GM19193 (cell line): ENCODE data around the gene RAB11FIP5.

Experiments used
- POLR2A ChIP-seq: IDR thresholded peaks from 4 replicates; pipeline ENCODE4 v1.6.1; 2011; ENCODE audit not compliant: insufficient read depth, insufficient read length; ENCODE audit errors: extremely low read depth

Gene RAB11FIP5

GRCh38 chr2:73078457-73079411, 34.0 kb downstream of the RAB11FIP5 start:
- TF ChIP-seq POLR2A, result no peak

GRCh38 chr2:73077424-73077795, 35.3 kb downstream of the RAB11FIP5 start:
- TF ChIP-seq POLR2A, result no peak

- TF ChIP-seq POLR2A, result no peak
These were observed 35.9 kb downstream of the RAB11FIP5 start for GRCh38 chr2:73076701-73077423.

- TF ChIP-seq POLR2A, result no peak
These were observed 37.0 kb downstream of the RAB11FIP5 start for GRCh38 chr2:73075477-73076373.

- no peak for TF ChIP-seq POLR2A
These were observed 38.4 kb downstream of the RAB11FIP5 start for GRCh38 chr2:73074110-73075069.

GRCh38 chr2:73072416-73072815, 40.3 kb downstream of the RAB11FIP5 start:
- no peak for TF ChIP-seq POLR2A

- no peak for TF ChIP-seq POLR2A
These were observed 40.7 kb downstream of the RAB11FIP5 start for GRCh38 chr2:73072129-73072395.

- TF ChIP-seq POLR2A, result peak; percentile 71
These were observed 41.2 kb downstream of the RAB11FIP5 start, which contains the start of gene SFXN5 for GRCh38 chr2:73071360-73072128. Gene SFXN5 (minus strand): TSS chr2:73071712. CDS start chr2:73071705, 7 bp downstream.

- TF ChIP-seq POLR2A, result no peak
These were observed 41.9 kb downstream of the RAB11FIP5 start for GRCh38 chr2:73070643-73071359.

- no peak for TF ChIP-seq POLR2A
These were observed 42.7 kb downstream of the RAB11FIP5 start for GRCh38 chr2:73069855-73070642.

GRCh38 chr2:73069041-73069854, 43.5 kb downstream of the RAB11FIP5 start:
- TF ChIP-seq POLR2A, result no peak
